A549 (cell line): ENCODE data around the gene RBM17.

ENCODE experiments used
- ESRRA ChIP-seq: fragments of 150-350 bp; IDR thresholded peaks from 2 replicates; pipeline ENCODE4 v1.6.1; 2014; ENCODE audit warnings: mild to moderate bottlenecking, low read length, borderline replicate concordance
- MAX ChIP-seq: IDR thresholded peaks from 2 replicates; pipeline ENCODE4 v1.6.1; 2012

- TF ChIP-seq ESRRA (no peak), MAX (no peak)
Measured at GRCh38 chr10:6144406-6145165, 55.8 kb downstream of the RBM17 start.
